GM18499 (cell line): ENCODE measurements around the gene NOD1.
"Not testable (repeated sequence)": the region's sequence is repeated elsewhere in the genome, so short reads cannot be mapped to it uniquely, and the experiment has no call there.

Experiments used
- ATAC-seq: cut with Tn5 transposase; IDR thresholded peaks from one replicate; pipeline ENCODE4 v1.9.1; 2021; ENCODE audit warnings: moderate number of reproducible peaks; ENCODE audit not compliant: insufficient read depth, unreplicated experiment

NOD1 gene, protein sequence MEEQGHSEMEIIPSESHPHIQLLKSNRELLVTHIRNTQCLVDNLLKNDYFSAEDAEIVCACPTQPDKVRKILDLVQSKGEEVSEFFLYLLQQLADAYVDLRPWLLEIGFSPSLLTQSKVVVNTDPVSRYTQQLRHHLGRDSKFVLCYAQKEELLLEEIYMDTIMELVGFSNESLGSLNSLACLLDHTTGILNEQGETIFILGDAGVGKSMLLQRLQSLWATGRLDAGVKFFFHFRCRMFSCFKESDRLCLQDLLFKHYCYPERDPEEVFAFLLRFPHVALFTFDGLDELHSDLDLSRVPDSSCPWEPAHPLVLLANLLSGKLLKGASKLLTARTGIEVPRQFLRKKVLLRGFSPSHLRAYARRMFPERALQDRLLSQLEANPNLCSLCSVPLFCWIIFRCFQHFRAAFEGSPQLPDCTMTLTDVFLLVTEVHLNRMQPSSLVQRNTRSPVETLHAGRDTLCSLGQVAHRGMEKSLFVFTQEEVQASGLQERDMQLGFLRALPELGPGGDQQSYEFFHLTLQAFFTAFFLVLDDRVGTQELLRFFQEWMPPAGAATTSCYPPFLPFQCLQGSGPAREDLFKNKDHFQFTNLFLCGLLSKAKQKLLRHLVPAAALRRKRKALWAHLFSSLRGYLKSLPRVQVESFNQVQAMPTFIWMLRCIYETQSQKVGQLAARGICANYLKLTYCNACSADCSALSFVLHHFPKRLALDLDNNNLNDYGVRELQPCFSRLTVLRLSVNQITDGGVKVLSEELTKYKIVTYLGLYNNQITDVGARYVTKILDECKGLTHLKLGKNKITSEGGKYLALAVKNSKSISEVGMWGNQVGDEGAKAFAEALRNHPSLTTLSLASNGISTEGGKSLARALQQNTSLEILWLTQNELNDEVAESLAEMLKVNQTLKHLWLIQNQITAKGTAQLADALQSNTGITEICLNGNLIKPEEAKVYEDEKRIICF

GRCh38 chr7:30478349-30479201 lies at the start of gene NOD1:
NOD1 (minus strand) TSS chr7:30478784; CDS start chr7:30456921, 21,863 bp downstream.
- ATAC-seq, result peak; percentile 66

DNA sequence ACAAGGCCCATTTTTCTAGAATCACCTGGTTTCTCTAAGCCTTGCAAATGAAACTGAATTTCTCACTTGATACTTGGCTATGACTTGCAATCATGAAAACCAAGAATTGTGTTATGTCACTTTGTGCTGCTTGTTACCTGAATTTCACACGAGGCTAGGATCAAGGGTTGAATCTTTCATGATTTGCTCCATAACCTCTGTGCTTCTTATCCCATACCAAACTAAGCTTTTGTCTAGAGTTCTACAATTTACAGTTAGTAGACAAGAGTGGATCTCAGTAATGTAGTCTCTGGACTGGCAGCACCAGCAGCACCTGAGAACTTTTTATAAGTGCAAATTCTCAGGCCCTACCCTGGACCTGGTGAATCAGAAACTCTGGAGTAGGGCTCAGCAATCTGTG lies 48.7 kb upstream of the NOD1 start:
- not testable (repeated sequence) for ATAC-seq

GRCh38 chr7:30526163-30526562 lies 47.6 kb upstream of the NOD1 start:
- ATAC-seq, result no peak

DNA sequence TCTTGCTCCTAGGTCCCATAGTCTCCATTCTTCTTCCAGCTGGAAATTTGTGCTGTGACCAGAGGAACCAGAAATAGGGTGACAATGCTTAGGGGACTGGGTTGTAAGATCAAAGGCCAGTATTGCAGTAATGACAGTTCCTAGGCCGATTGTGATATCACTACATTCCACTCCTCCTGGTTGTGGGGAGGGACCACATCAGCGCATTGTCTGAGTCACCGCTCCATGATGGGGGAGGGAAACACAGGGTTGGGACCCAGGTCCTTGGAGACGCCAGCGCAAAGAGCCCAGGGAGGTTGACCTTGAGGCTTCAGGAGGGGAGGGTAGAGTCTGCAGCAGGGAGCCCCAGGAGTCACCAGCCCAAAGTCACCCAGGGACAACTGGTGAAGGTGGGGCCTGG lies 46.8 kb upstream of the NOD1 start:
- ATAC-seq, result no peak

GRCh38 chr7:30524545-30524944 lies 46.0 kb upstream of the NOD1 start:
- no peak for ATAC-seq

- no peak for ATAC-seq
Observed at GRCh38 chr7:30523466-30523865, 44.9 kb upstream of the NOD1 start.

- ATAC-seq, result no peak
Observed at GRCh38 chr7:30522159-30522558, 43.6 kb upstream of the NOD1 start.

DNA sequence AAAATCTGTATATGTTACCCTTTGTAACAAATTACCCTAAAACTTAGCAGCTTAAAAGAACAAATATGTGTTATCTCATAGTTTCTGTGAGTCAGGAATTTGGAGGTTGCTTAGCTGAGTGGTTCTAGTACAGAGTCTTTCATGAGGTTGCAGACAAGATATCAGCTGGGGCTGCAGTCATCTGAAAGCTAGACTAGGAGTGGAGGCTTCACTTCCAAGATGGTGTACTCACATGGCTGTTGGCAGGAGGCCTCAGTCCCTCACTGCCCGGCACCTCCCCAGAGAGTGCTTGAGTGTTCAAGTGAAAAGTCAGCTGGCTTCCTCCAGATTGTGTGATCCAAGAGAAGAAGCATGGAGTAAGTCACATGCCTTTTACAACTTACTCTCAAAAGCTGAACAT lies 42.9 kb upstream of the NOD1 start:
- ATAC-seq, result no peak

DNA sequence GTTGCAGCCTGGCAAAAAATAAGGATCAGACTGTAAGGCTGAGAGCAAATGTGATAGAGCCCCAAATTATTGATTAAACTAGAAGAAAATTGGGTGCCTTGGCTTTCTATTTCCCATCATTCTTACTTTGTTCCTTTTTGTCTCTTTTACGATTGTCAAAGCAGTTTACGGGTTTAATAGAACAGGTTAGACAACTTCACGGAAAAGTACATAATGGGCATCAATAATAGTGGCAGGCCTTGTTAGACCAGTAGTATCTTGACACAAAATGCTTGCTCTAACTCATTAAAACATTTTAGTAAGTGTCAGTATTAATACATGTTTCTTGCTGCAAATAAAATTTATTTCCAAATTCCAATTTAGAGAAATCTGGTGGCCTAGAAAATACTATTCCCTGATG lies 40.5 kb upstream of the NOD1 start:
- ATAC-seq, result no peak

DNA sequence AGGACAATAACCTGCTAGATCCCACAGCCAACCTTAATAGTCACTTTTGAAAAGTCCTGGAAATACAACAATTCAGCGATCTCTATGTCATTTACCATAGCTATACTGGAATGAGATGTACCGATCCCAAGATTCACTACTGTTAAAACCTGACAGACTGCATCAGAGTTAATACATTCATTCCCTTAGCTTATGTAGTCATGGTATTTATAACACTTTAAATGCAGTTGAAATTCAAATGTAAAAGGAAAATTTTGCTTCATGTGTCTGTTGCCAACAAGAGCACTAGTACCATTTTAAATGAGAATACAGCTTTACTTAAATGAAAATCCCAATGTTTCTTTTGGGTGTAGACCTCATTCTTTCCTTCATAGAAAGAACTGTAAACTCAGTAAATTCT lies 37.2 kb upstream of the NOD1 start:
- no peak for ATAC-seq

- ATAC-seq, result no peak
Observed at GRCh38 chr7:30514776-30515175, 36.2 kb upstream of the NOD1 start.

DNA sequence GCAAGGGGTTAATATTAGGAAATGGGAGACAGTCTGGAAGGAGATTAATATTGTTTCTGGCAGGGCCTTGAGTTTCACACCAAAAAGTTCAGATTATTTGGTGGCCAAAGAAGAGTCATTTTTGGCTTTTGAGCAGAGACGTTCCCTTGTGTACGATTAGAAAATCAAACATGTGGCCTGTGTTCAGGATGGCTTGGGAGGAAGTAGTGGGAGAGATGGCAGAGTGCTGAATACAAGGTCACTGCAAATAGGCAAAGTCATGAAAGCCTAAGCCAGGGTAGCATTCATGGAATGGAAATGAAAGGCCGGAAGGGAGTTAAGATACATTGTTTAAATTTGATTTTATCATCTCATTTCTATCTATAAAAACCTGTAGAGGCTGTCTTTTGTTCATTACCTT lies 35.6 kb upstream of the NOD1 start:
- no peak for ATAC-seq

- no peak for ATAC-seq
Observed at GRCh38 chr7:30513762-30514161, 35.2 kb upstream of the NOD1 start.

DNA sequence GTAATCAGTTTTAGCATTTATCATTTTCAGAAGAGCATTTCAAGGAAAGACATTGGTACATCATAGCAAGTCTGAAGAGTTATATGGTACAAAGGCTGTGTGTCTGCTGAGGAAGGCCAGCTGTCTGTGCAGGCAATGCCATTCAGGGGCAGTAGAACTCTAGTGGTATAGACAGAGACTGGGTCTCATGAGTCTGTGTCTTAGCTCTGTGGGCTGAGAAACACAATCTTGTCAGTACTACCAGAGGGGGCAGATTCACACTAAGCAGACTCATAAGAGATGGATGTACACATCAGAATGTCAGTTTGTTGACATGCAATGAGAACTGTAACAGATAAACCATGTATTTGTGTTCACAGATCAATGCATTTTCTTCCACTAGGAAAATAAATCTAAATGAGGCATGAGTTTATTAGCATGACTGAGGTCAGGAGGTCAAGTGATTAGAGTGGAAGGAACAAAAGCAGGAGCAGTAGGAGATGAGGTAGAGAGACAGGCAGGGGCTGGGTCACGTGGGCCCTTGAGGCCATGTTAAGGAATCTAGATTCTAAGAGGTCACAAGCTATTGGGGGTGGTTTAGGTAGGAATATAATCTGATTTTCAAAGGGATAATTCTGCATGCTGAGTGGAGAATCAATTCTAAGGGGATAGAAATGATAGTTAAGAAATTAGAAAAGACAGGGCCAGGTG lies 33.5 kb upstream of the NOD1 start:
- ATAC-seq, result no peak

GRCh38 chr7:30511494-30511893 lies 32.9 kb upstream of the NOD1 start:
- no peak for ATAC-seq

- ATAC-seq, result no peak
Observed at GRCh38 chr7:30510124-30511075, 31.8 kb upstream of the NOD1 start.

DNA sequence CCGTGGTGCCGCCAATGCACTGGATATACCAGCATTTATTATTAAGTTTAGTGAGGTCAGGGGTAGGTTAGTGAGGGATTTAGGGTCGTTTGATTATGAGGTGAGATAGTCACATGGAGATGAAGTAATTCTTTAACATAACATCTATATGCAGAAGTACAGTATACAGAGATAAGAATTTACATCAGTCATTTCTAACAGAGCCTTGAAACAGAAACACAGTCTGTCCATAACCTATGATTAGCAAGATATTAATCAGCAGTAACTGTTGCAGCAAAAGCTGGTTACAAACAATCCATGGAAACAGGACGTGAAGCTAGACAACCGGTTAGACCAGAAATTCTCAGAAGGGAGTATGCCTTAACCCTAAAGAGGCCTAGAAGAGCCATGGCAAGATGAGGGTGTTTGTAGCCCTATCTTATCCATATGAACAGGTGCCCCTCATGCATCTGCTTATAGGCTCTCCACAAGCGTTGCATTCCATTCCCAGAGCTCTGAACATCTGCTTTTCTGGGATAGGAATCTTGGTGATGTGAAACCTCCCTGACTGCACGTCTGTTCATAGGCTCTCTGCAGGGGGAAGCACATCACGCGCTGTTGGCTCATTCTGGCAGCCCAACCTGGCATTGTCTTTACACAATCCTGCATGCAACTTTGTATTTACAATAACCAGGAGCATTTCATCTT lies 30.7 kb upstream of the NOD1 start:
- ATAC-seq, result not testable (repeated sequence)

DNA sequence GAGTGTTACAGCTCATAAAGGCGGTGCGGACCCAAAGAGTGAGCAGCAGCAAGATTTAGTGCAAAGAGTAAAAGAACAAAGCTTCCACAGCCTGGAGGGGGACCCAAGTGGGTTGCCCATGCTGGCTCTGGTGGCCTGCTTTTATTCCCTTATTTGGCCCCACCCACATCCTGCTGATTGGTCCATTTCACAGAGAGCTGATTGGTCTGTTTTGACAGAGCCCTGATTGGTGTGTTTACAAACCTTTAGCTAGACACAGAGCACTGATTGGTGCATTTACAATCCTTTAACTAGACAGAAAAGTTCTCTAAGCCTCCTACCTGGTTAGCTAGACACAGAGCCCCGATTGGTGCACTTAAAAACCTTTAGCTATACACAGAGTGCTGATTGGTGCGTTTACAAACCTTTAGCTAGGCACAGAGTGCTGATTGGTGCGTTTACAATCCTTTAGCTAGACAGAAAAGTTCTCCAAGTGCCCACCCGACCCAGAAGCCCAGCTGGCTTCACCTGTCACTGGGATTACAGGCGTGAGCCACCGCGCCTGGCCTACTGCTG lies 28.8 kb upstream of the NOD1 start:
- not testable (repeated sequence) for ATAC-seq
